ENCODE data around the gene STRIP2. TPM values are rescaled to one million over a fixed set of nuclear protein-coding genes. Genes with fewer than 3 reads are reported as not detected.
A peak's percentile ranks its signal among the peaks of the same experiment; 100 is the strongest.

The STRIP2 gene
- total and polyA plus RNA-seq, 9 of the 15 experiments (the other 6 are each of a cell fraction or from before 2014, with no cell fraction given): 10.1 to 81.8 (median 42.3) TPM

DNA sequence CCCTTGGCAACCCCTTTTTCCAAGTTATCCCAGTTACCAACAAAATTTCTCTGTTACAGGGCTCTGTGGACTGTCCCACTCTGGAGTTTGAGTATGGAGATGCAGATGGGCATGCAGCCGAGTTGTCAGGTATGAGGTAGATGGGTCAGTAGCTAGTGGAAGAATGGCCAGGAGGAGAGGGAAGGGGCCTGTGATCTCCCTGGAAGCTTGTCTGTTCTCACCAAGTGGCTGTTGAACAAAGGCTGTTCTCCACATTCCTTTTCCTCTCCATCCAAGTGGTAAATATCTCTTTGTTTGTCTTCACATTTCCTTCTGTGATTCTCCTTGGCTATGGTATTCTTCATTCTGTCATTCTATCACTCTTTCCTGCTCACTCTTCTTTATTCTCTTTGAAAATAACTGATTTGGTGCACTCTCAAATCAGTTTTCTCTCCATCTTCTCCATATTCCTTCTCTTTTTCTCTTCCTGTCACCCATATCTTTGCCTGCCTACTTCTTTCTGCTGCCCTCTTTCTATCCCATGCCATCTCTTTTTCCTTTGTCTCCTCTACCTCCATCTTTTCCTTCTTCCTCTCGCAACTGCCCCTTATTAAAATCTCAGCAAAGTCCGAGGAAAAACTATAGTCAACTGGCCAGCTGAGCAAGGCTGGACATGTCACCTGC is 5.9 kb downstream of the STRIP2 start:
- in situ Hi-C loops (cut with MboI) (no loop called here), intact Hi-C loops (cut with micrococcal nuclease) (loop anchor here (2.0 to 5.0 kb wide), 2 partner anchors 17 to 517 kb away; no protein-coding TSS in a partner anchor)
- 86% methylated on average over 3 of the region's 3 CpGs for WGBS (ENCODE audit: insufficient coverage, low coverage, missing lambda C conversion rate)
- H3K79me2 ChIP-seq (ENCODE audit: control insufficient read depth, insufficient read depth, low read length): peaks cover 70% of the 10 kb centered on the region
- no TSS peak for BruUV-seq (replicated peaks)
- FAIRE-seq (no peak), ATAC-seq (no peak), DNase-seq (ENCODE audit: extremely low read depth in 1 of 4, low spot score in 3 of 4) (no peak)
- no peak overlapping the region for H3K4me3 ChIP-seq
- H4K20me1 ChIP-seq (replicated peaks; ENCODE audit: control insufficient read depth, insufficient read depth, low read length): no peaks in the 10 kb centered on the region
- H3K27ac ChIP-seq (ENCODE audit: extremely low read depth, low read depth, low read length): peak overlapping the region; percentile 87
- CTCF ChIA-PET (ENCODE audit: low intra/inter-chr PET ratio): no interaction called here
- no peaks in the 10 kb centered on the region for H3K27me3 ChIP-seq (ENCODE audit: control insufficient read depth in 2 of 2, insufficient read depth in 2 of 2, low read length in 2 of 2)
- H3K36me3 ChIP-seq (ENCODE audit: control insufficient read depth, insufficient read depth, low read length): peaks cover 71% of the 10 kb centered on the region
- H3K4me2 ChIP-seq (ENCODE audit: insufficient read depth, low read length): peak overlapping the region; percentile 63
- H3K9me3 ChIP-seq (replicated peaks; ENCODE audit: control insufficient read depth, insufficient read depth, low read depth, low read length): no peaks in the 10 kb centered on the region
- H3K9me1 ChIP-seq (ENCODE audit: control insufficient read depth, insufficient read depth, low read length): no peaks in the 10 kb centered on the region
- peak overlapping the region; percentile 2; the same call in 1 of the 2 replicates for H2AFZ ChIP-seq (ENCODE audit: low read depth, low read length)
- H3K9ac ChIP-seq (ENCODE audit: insufficient read depth in 1 of 2, low read depth in 2 of 2, low read length in 2 of 2): peak overlapping the region; percentile 61 to 65; a peak in 3 of 4 replicates
- H3K4me1 ChIP-seq (replicated peaks in 1 of 2; ENCODE audit: control insufficient read depth in 2 of 2, insufficient read depth in 2 of 2, low read length in 2 of 2): peaks cover 24 to 56% of the 10 kb centered on the region in 2 experiments
- POLR2A ChIA-PET: interaction anchor here (0.9 to 1.9 kb wide), 11 partner anchors 8 to 69 kb away, joined by 3 to 13 read pairs (median 4); no protein-coding TSS in a partner anchor
- TF ChIP-seq HIVEP1 (CRISPR knock-in tag; IDR thresholded peaks at IDR 0.05) (no peak), ZNF57 (CRISPR knock-in tag; IDR thresholded peaks at IDR 0.05) (no peak), ARNT (IDR thresholded peaks at IDR 0.05) (0 out of 4 replicates have a peak, but pooled peaks of 1 of the 2 experiments have one; percentile 32)
- TF ChIP-seq, protein P1, sequence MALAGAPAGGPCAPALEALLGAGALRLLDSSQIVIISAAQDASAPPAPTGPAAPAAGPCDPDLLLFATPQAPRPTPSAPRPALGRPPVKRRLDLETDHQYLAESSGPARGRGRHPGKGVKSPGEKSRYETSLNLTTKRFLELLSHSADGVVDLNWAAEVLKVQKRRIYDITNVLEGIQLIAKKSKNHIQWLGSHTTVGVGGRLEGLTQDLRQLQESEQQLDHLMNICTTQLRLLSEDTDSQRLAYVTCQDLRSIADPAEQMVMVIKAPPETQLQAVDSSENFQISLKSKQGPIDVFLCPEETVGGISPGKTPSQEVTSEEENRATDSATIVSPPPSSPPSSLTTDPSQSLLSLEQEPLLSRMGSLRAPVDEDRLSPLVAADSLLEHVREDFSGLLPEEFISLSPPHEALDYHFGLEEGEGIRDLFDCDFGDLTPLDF (CRISPR knock-in tag; IDR thresholded peaks at IDR 0.05): no peak
- TF ChIP-seq, protein P2, sequence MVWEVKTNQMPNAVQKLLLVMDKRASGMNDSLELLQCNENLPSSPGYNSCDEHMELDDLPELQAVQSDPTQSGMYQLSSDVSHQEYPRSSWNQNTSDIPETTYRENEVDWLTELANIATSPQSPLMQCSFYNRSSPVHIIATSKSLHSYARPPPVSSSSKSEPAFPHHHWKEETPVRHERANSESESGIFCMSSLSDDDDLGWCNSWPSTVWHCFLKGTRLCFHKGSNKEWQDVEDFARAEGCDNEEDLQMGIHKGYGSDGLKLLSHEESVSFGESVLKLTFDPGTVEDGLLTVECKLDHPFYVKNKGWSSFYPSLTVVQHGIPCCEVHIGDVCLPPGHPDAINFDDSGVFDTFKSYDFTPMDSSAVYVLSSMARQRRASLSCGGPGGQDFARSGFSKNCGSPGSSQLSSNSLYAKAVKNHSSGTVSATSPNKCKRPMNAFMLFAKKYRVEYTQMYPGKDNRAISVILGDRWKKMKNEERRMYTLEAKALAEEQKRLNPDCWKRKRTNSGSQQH (CRISPR knock-in tag; IDR thresholded peaks at IDR 0.05): 0 out of 2 replicates have a peak, but pooled peaks have one; percentile 46
- TF ChIP-seq, protein P3, sequence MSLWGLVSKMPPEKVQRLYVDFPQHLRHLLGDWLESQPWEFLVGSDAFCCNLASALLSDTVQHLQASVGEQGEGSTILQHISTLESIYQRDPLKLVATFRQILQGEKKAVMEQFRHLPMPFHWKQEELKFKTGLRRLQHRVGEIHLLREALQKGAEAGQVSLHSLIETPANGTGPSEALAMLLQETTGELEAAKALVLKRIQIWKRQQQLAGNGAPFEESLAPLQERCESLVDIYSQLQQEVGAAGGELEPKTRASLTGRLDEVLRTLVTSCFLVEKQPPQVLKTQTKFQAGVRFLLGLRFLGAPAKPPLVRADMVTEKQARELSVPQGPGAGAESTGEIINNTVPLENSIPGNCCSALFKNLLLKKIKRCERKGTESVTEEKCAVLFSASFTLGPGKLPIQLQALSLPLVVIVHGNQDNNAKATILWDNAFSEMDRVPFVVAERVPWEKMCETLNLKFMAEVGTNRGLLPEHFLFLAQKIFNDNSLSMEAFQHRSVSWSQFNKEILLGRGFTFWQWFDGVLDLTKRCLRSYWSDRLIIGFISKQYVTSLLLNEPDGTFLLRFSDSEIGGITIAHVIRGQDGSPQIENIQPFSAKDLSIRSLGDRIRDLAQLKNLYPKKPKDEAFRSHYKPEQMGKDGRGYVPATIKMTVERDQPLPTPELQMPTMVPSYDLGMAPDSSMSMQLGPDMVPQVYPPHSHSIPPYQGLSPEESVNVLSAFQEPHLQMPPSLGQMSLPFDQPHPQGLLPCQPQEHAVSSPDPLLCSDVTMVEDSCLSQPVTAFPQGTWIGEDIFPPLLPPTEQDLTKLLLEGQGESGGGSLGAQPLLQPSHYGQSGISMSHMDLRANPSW (CRISPR knock-in tag; IDR thresholded peaks at IDR 0.05): no peak

Measured in K562 (cell line).